NCI-H2081 treated with DMSO at 0.1 percent for 48 hours (cell line): Measurements from ENCODE around the gene ZFAND2A.
"Not testable (repeated sequence)": the region's sequence is repeated elsewhere in the genome, so short reads cannot be mapped to it uniquely, and the experiment has no call there.

Source experiments
- DNase-seq: peaks from one replicate; lab custom pipeline; 2025; lab: John Stamatoyannopoulos, UW

Gene ZFAND2A

GRCh38 chr7:1175597-1175966 is 15.6 kb upstream of the ZFAND2A start:
- DNase-seq = no peak

GRCh38 chr7:1174881-1175596 is 15.0 kb upstream of the ZFAND2A start:
- no peak for DNase-seq

- no peak for DNase-seq
These were observed 14.0 kb upstream of the ZFAND2A start for GRCh38 chr7:1174002-1174401.

- no peak for DNase-seq
These were observed 12.9 kb upstream of the ZFAND2A start for GRCh38 chr7:1172666-1173523.

- not testable (repeated sequence) for DNase-seq
These were observed 11.5 kb upstream of the ZFAND2A start for GRCh38 chr7:1171516-1171915.

- DNase-seq = no peak
These were observed 10.9 kb upstream of the ZFAND2A start for GRCh38 chr7:1170741-1171501.

GRCh38 chr7:1169409-1170368 is 9.7 kb upstream of the ZFAND2A start:
- DNase-seq = no peak

GRCh38 chr7:1168422-1168821 is 8.4 kb upstream of the ZFAND2A start:
- no peak for DNase-seq

GRCh38 chr7:1164436-1164835 is 4.4 kb upstream of the ZFAND2A start:
- no peak for DNase-seq

- DNase-seq = no peak
These were observed 3.1 kb upstream of the ZFAND2A start for GRCh38 chr7:1163121-1163520.

- DNase-seq = no peak
These were observed 650 bp upstream of the ZFAND2A start for GRCh38 chr7:1160670-1161021.

- DNase-seq = not testable (repeated sequence)
These were observed 765 bp downstream of the ZFAND2A start for GRCh38 chr7:1159231-1159630.

- DNase-seq = no peak
These were observed 1.5 kb downstream of the ZFAND2A start for GRCh38 chr7:1158203-1159126.

- DNase-seq = no peak
These were observed 3.0 kb downstream of the ZFAND2A start for GRCh38 chr7:1156782-1157535.

- not testable (repeated sequence) for DNase-seq
These were observed 3.9 kb downstream of the ZFAND2A start for GRCh38 chr7:1155818-1156781.

- no peak for DNase-seq
These were observed 5.7 kb downstream of the ZFAND2A start for GRCh38 chr7:1154172-1154739.

GRCh38 chr7:1152492-1152891 is 7.5 kb downstream of the ZFAND2A start:
- no peak for DNase-seq
